Measurements from ENCODE around the gene NDUFV3. TPM values are rescaled to one million over a fixed set of nuclear protein-coding genes. Genes with fewer than 3 reads are reported as not detected.

The NDUFV3 gene
- total and polyA plus RNA-seq, 2 donors (not counting 3 experiments of a cell fraction or from before 2014, with no cell fraction given) = 13.4 to 45.7 TPM

DNA sequence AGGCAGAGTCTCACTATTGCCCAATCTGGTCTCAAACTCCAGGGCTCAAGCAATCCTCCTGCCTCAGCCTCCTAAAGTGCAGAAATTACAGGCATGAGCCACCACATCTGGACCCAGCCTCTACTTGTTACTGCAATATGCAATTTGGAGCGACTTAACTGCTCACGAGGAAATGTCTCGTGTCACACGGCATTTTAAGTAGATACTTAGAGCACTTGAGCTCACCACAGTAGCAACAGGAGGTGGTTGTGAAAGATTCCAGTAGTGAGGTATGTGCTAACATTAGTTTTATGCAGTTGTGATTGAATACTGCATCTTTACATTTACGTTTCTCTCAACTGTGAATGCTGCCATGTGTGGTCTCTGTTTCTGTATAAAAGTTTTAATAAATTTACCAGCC lies 5.8 kb upstream of the NDUFV3 start:
- Histone ChIP-seq H3K9ac (replicated peaks; ENCODE audit: extremely low read depth, insufficient read depth, low read length) (no peak overlapping the region), H4K20me1 (replicated peaks; ENCODE audit: control insufficient read depth, extremely low read depth, insufficient read depth, low read length) (no peaks in the 10 kb centered on the region), H3K79me2 (ENCODE audit: control insufficient read depth, insufficient read depth, low read length) (no peaks in the 10 kb centered on the region), H3K4me1 (ENCODE audit: control insufficient read depth, extremely low read depth, insufficient read depth, low read length) (peaks cover 1% of the 10 kb centered on the region), H3K9me1 (replicated peaks; ENCODE audit: control insufficient read depth, extremely low read depth, insufficient read depth, low read length) (no peaks in the 10 kb centered on the region), H3K9me3 (replicated peaks; ENCODE audit: control insufficient read depth, insufficient read depth, low read length) (no peaks in the 10 kb centered on the region), H3K4me3 (replicated peaks in 1 of 3; ENCODE audit: insufficient read depth in 1 of 3, low read depth in 1 of 3, low read length in 3 of 3) (no peak overlapping the region), H3K27me3 (ENCODE audit: control insufficient read depth in 2 of 2, insufficient read depth in 2 of 2, low read length in 2 of 2) (no peaks in the 10 kb centered on the region), H3K36me3 (ENCODE audit: control insufficient read depth in 2 of 2, extremely low read depth in 1 of 2, insufficient read depth in 2 of 2, low read length in 2 of 2) (no peaks in the 10 kb centered on the region), H2AFZ (ENCODE audit: low read depth, low read length) (no peak overlapping the region), H3K4me2 (ENCODE audit: insufficient read depth, low read length) (no peak overlapping the region), H3K27ac (ENCODE audit: insufficient read depth, low read depth, low read length) (no peak overlapping the region)
- FAIRE-seq (no peak), DNase-seq (ENCODE audit: low read depth, low spot score) (no peak)
- dilution Hi-C loops (cut with MboI; ENCODE audit: extremely low pct_ligation_motif_present, low sequenced_read_pairs) = no loop called here
- ChIA-PET POLR2A (no interaction called here), CTCF (no interaction called here)
- BruUV-seq (replicated peaks) = no TSS peak
- TF ChIP-seq GATA2 (IDR thresholded peaks at IDR 0.05; ENCODE audit: insufficient read depth, insufficient read length, low read depth, low read length) (no peak), JUN (IDR thresholded peaks at IDR 0.05; ENCODE audit: borderline replicate concordance, insufficient read depth, insufficient read length, low read depth) (no peak), MYC (IDR thresholded peaks at IDR 0.05; ENCODE audit: low read depth, low read length) (no peak), POLR2AphosphoS5 (IDR thresholded peaks at IDR 0.05; ENCODE audit: insufficient read depth, low read depth, low read length) (no peak), POLR2A (IDR thresholded peaks at IDR 0.05; ENCODE audit: low read depth, low read length) (no peak), MAX (IDR thresholded peaks at IDR 0.05; ENCODE audit: insufficient read depth, insufficient read length) (no peak), FOS (IDR thresholded peaks at IDR 0.05; ENCODE audit: borderline replicate concordance, insufficient read depth, low read length) (no peak), CTCF (IDR thresholded peaks at IDR 0.05; ENCODE audit: extremely low read depth in 1 of 2, insufficient read depth in 1 of 2, low read depth in 1 of 2, low read length in 2 of 2) (no peak)
- intact Hi-C loops (cut with micrococcal nuclease) = no loop called here
